Activated T-cell treated with anti-CD3 and anti-CD28 coated beads, Interleukin-2, amount 50 U/mL, for 72 hours (primary cell): ENCODE measurements around the gene IL1F10. TPM values are rescaled to one million over a fixed set of nuclear protein-coding genes. Genes with fewer than 3 reads are reported as not detected.

Experiments
- ATAC-seq, 2 donors: fragments of 150-1000 bp; cut with Tn5 transposase; replicated peaks in 1 of 2; 2 replicates each; pipeline ENCODE4 v1.10.0; 2021; ENCODE audit warnings: moderate library complexity in 2 of 2, mild to moderate bottlenecking in 1 of 2
- DNase-seq, 2 donors: peaks; one replicate each; pipeline ENCODE4 v3.0.0; 2021 to 2022; ENCODE audit warnings: mixed read lengths in 1 of 2
- H3K27ac Mint-ChIP-seq: one replicate; pipeline ENCODE4 v1.8.0; 2022; ENCODE audit warnings: mild to moderate bottlenecking, moderate library complexity, mixed read lengths
- H3K27me3 Mint-ChIP-seq: one replicate; pipeline ENCODE4 v1.8.0; 2022; ENCODE audit warnings: low read depth, mixed read lengths
- H3K36me3 Mint-ChIP-seq, 2 donors: one replicate each; pipeline ENCODE4 v1.8.0; 2022; ENCODE audit warnings: mixed read lengths in 2 of 2, mild to moderate bottlenecking in 1 of 2; ENCODE audit not compliant: insufficient read depth in 2 of 2
- H3K4me1 Mint-ChIP-seq: one replicate; pipeline ENCODE4 v1.8.0; 2022; ENCODE audit warnings: low read depth, mixed read lengths
- H3K4me3 Mint-ChIP-seq, 2 donors: one replicate each; pipeline ENCODE4 v1.8.0; 2022; ENCODE audit warnings: mild to moderate bottlenecking in 2 of 2, mixed read lengths in 2 of 2, moderate library complexity in 2 of 2
- H3K9me3 Mint-ChIP-seq, 2 donors: one replicate each; pipeline ENCODE4 v1.8.0; 2022; ENCODE audit warnings: mixed read lengths in 2 of 2
- total RNA-seq, 2 donors: library from RNA; stranded (reverse); gene quantifications; one replicate each; pipeline ENCODE4 v1.2.3, GENCODE V29; 2022

The IL1F10 gene
- total RNA-seq, 2 donors from 2014 or later: not detected

DNA sequence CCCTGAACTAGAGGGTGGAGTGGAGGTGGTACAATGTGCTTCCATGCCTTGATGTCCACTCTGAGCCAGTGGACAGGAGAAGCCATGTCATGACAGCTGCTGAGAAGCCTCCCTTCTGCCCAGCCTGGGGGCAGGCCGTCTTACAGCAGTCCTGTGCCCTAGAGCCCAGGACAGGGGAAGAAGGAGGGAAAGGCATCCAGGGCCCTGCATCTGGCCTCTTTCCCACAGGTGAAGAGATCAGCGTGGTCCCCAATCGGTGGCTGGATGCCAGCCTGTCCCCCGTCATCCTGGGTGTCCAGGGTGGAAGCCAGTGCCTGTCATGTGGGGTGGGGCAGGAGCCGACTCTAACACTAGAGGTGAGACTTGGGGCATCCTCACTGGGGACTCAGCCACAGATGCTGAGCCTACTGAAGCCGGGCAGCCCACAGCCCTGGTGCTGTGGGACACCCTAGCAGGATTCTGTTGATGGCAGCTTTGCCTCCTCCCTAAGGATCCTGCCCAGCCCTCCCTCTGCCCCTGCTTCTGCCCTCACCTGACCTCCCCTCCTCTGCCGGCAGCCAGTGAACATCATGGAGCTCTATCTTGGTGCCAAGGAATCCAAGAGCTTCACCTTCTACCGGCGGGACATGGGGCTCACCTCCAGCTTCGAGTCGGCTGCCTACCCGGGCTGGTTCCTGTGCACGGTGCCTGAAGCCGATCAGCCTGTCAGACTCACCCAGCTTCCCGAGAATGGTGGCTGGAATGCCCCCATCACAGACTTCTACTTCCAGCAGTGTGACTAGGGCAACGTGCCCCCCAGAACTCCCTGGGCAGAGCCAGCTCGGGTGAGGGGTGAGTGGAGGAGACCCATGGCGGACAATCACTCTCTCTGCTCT, 5.6 kb upstream of the IL1F10 start:
- Mint-ChIP-seq H3K27me3 (no peaks in the 10 kb centered on the region), H3K4me1 (no peaks in the 10 kb centered on the region), H3K36me3 (no peaks in the 10 kb centered on the region), H3K27ac (no peak overlapping the region), H3K4me3 (no peak overlapping the region), H3K9me3 (peaks cover 0 to 6% of the 10 kb centered on the region in 2 donors)
- no peak for ATAC-seq
- DNase-seq: no peak

GRCh38 chr2:113064281-113064680, 3.5 kb upstream of the IL1F10 start:
- DNase-seq: no peak
- ATAC-seq: no peak
- Mint-ChIP-seq H3K36me3 (no peaks in the 10 kb centered on the region), H3K4me3 (no peak overlapping the region), H3K4me1 (no peaks in the 10 kb centered on the region), H3K27me3 (peaks cover 4% of the 10 kb centered on the region), H3K9me3 (peaks cover 0 to 6% of the 10 kb centered on the region in 2 donors), H3K27ac (no peak overlapping the region)

GRCh38 chr2:113064898-113065297, 2.9 kb upstream of the IL1F10 start:
- Mint-ChIP-seq H3K36me3 (no peaks in the 10 kb centered on the region), H3K27ac (no peak overlapping the region), H3K4me1 (no peaks in the 10 kb centered on the region), H3K4me3 (no peak overlapping the region), H3K9me3 (peaks cover 0 to 6% of the 10 kb centered on the region in 2 donors), H3K27me3 (peaks cover 11% of the 10 kb centered on the region)
- no peak for ATAC-seq
- DNase-seq: no peak

DNA sequence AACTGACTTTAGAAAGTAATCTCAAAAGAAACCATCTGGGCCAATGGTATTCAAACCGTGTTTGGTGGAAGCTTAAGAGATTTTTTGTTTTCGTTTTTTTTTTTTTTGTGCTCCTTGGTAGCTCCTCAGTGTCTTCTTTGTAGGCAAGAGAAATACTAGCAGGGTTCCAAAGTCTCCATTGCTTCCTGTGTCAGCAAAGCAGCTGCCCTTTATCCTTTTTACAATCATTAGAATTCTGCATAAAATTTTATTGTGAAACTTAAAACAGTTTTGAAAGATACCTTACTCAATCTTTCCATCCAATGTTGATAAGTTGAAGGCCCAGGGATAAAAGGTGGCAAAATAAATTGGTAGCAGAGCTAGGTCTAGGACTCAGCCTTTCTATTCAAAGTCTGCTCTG, 479 bp downstream of the IL1F10 start:
- H3K4me3 Mint-ChIP-seq: no peak overlapping the region
- H3K36me3 Mint-ChIP-seq: no peaks in the 10 kb centered on the region
- no peaks in the 10 kb centered on the region for H3K4me1 Mint-ChIP-seq
- H3K27me3 Mint-ChIP-seq: peaks cover 13% of the 10 kb centered on the region
- H3K9me3 Mint-ChIP-seq: peaks cover 0 to 6% of the 10 kb centered on the region in 2 donors
- DNase-seq (no peak), ATAC-seq (no peak)
- no peak overlapping the region for H3K27ac Mint-ChIP-seq

DNA sequence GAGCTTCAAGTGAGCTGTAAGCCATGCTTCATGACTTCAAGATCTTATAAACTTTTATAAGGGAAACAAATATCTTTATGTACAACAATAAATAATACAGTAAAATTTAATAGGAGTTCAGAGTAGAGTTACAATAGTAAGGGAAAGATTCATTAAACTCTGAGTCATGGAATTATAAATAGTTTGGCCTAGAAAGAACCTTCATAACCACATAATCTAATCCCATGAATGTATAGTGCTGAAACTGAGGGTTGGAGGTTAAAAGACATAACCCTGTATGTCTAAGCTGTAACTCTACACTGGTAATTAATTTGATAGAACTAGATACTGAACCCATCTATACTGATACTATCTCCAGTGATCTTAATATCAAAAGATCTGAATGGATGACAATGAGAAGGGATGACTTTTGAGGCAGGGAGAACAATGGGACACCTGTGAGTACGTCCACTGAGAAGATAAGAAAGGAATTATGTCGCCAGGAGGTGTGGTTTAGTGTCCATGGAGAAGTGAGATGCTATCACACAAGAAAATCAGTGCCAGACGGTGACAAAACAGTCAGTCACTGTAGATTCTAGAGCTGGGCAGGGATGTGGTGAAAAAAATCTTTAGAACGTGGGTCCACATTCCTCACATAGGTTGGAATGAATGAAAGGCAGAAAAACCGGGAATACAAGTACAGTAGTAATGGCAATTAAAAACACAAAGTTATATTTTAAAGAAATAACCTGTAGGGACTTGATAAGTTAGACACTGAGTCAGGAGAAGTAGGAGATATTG, 1.1 kb downstream of the IL1F10 start:
- Mint-ChIP-seq H3K27ac (no peak overlapping the region), H3K4me3 (no peak overlapping the region), H3K9me3 (peaks cover 0 to 6% of the 10 kb centered on the region in 2 donors), H3K4me1 (no peaks in the 10 kb centered on the region), H3K27me3 (peaks cover 13% of the 10 kb centered on the region), H3K36me3 (no peaks in the 10 kb centered on the region)
- DNase-seq (no peak), ATAC-seq (no peak)

DNA sequence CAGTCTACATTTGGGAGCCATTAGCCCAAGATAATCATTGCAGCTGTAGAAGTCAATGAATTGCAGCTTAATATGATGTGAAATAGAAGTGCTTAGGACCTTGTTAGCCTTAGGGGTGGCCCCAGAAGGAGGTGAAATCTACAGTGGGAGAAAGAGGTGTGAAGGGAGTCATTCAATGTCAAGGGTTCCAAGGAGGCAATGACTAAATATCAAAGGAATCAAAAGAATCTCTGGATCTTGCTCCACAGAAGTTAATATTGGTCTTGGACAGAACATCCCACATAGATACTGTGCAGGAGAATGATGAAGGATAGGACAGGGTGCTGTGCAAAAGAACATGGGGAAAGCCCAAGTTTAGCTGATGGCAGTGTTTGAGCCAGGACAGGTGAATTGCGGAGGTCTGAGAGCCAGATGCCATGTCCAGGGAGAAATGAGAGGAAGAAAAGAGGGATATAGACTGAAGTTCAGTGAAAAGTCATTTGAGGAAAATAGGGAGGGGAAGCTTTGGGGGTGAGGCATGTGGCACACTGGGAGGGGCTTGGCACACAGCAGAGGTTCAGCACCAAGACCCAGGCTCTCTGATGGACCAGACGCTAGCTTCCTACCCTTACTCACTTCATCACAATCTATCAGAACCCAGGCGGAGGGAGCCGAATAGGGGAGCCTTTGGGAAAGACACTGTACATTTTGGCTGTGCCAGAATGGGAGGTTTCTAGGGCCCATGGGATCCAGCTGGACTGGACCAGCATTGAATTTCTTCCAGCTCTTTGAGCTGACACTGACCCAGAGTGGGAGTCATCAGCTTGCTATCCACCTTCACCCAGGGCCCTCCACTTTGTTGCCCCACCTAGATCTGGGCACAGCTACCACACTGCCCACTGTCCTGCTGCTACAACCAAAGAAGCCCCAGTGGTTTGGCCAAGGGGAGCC, 2.2 kb downstream of the IL1F10 start:
- no peak for ATAC-seq
- Mint-ChIP-seq H3K4me3 (no peak overlapping the region), H3K27me3 (peaks cover 13% of the 10 kb centered on the region), H3K36me3 (no peaks in the 10 kb centered on the region), H3K9me3 (peaks cover 0 to 6% of the 10 kb centered on the region in 2 donors), H3K27ac (no peak overlapping the region), H3K4me1 (peaks cover 6% of the 10 kb centered on the region)
- DNase-seq: no peak

- Mint-ChIP-seq H3K9me3 (peaks cover 0 to 1% of the 10 kb centered on the region in 2 donors), H3K27ac (no peak overlapping the region), H3K4me3 (no peak overlapping the region), H3K27me3 (peaks cover 13% of the 10 kb centered on the region), H3K4me1 (peaks cover 9% of the 10 kb centered on the region), H3K36me3 (no peaks in the 10 kb centered on the region)
- no peak for ATAC-seq
- no peak for DNase-seq
These were observed 2.8 kb downstream of the IL1F10 start for GRCh38 chr2:113070606-113070975.

DNA sequence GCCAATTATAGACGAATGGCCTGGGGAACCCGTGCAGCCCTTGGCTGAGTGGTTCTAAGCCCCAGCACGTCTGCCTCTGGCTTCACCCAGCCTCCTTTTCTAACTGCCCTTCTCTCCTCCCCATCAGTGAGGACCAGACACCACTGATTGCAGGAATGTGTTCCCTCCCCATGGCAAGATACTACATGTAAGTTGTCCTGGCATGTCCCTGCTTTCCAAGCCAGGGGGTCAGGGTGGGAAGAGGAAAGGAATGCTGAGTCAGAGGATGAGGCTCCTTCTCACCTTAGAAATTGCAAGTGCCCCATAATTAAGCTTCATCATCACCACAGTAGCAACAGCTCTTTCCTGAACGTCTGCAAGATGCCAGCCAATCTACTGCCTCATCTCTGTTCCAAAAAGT, 4.8 kb downstream of the IL1F10 start:
- H3K4me1 Mint-ChIP-seq: peaks cover 9% of the 10 kb centered on the region
- peaks cover 13% of the 10 kb centered on the region for H3K27me3 Mint-ChIP-seq
- ATAC-seq: no peak
- H3K4me3 Mint-ChIP-seq: no peak overlapping the region
- H3K9me3 Mint-ChIP-seq: no peaks in the 10 kb centered on the region
- no peak for DNase-seq
- H3K27ac Mint-ChIP-seq: no peak overlapping the region
- no peaks in the 10 kb centered on the region for H3K36me3 Mint-ChIP-seq

DNA sequence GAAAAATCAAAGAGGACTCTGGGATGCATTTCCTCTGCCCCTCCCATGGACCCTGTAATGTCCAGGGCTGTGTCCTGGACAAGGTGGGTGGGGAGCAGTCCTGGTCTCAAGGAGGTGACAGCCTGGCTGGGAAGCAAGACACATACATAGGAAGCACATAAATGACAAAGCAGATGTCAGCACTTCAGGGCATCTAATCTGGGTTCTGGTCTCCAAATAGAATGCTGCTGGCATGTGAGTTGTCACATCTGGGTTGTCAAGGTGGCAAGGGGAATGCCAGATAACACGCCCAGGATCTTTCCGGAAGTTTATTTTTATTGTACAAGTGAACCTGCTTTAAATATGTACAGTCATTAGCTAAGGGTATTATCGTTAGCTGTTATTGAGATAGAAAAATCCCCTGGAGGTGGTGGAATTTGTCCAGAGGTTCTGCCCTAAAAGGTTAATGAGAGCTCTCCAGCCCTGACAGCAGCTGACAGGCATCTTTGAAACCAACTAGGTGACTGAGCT, 5.6 kb downstream of the IL1F10 start:
- Mint-ChIP-seq H3K4me1 (peaks cover 9% of the 10 kb centered on the region), H3K27me3 (peaks cover 13% of the 10 kb centered on the region), H3K4me3 (no peak overlapping the region), H3K36me3 (no peaks in the 10 kb centered on the region), H3K27ac (no peak overlapping the region), H3K9me3 (no peaks in the 10 kb centered on the region)
- DNase-seq (no peak), ATAC-seq (no peak)

DNA sequence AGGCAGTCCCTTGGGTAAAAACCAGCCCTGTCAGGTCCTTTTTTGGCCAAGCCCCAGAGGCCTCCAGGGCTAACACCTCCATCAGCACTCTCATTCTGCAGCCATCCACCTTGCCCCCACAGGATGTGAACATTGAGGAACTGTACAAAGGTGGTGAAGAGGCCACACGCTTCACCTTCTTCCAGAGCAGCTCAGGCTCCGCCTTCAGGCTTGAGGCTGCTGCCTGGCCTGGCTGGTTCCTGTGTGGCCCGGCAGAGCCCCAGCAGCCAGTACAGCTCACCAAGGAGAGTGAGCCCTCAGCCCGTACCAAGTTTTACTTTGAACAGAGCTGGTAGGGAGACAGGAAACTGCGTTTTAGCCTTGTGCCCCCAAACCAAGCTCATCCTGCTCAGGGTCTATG, 7.3 kb downstream of the IL1F10 start:
- no peak overlapping the region for H3K4me3 Mint-ChIP-seq
- H3K36me3 Mint-ChIP-seq: no peaks in the 10 kb centered on the region
- peak; percentile 41 to 50 for ATAC-seq
- H3K27me3 Mint-ChIP-seq: peaks cover 1% of the 10 kb centered on the region
- H3K27ac Mint-ChIP-seq: no peak overlapping the region
- DNase-seq: peak in 1 of 2 donors; percentile 6
- peaks cover 9% of the 10 kb centered on the region for H3K4me1 Mint-ChIP-seq
- H3K9me3 Mint-ChIP-seq: no peaks in the 10 kb centered on the region

DNA sequence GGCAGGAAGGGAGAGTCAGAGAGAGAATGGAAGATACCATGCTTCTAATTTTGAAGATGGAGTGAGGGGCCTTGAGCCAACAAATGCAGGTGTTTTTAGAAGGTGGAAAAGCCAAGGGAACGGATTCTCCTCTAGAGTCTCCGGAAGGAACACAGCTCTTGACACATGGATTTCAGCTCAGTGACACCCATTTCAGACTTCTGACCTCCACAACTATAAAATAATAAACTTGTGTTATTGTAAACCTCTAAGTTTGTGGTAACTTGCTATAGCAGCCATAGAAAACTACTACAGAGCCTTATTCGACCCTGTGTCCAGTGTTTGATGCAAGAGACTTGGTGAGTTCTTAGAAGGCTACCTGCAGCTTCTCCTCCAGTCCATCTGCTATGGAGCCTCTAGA, 7.8 kb downstream of the IL1F10 start:
- Mint-ChIP-seq H3K27ac (no peak overlapping the region), H3K27me3 (no peaks in the 10 kb centered on the region), H3K9me3 (no peaks in the 10 kb centered on the region), H3K4me3 (no peak overlapping the region), H3K4me1 (peaks cover 9% of the 10 kb centered on the region), H3K36me3 (no peaks in the 10 kb centered on the region)
- no peak for ATAC-seq
- no peak for DNase-seq

DNA sequence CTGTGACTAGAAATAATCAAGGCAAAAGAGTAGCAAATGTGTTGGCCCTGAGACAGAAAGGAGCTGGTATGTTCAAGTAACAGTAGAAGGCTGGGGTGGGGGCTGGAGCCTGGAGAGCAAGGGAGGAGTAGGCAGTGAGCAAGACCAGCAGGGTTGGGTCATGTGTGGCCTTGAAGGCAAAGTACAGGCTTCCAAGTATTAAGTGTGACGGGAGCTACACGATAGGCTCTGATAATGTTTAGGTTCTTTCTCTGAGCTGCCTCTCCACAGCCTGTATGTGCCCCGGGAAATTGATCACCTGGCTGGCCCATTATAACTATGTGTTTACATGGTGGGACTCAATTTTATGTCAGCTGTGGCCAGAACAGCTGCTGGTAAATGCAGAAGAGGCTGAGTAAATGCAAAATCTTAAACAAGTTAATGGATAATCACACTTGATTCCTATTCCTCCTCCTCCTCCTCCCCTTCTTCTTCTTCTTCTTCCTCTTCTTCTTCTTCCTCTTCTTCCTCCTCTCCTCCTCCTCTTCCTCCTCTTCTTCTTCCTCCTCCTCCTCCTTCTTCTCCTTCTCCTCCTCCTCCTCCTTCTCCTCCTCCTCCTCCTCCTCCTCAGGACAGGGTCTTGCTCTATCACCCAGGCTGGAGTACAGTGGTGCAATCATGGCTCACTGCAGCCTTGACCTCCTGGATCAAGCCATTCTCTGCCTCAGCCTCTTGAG, 9.3 kb downstream of the IL1F10 start:
- no peaks in the 10 kb centered on the region for H3K9me3 Mint-ChIP-seq
- H3K4me3 Mint-ChIP-seq: no peak overlapping the region
- ATAC-seq (no peak), DNase-seq (no peak)
- no peak overlapping the region for H3K27ac Mint-ChIP-seq
- peaks cover 9% of the 10 kb centered on the region for H3K4me1 Mint-ChIP-seq
- H3K27me3 Mint-ChIP-seq: no peaks in the 10 kb centered on the region
- H3K36me3 Mint-ChIP-seq: no peaks in the 10 kb centered on the region
